Keratinocyte (primary cell): Measurements from ENCODE around the gene CSMD2. TPM values are rescaled to one million over a fixed set of nuclear protein-coding genes. Genes with fewer than 3 reads are reported as not detected.

Experiments
- DNase-seq: peaks from one replicate; pipeline ENCODE4 v3.0.0-alpha.2; 2011; ENCODE audit warnings: low read depth, missing footprints, low spot score
- FAIRE-seq: peaks from 2 replicates; lab custom pipeline; 2011; peaks lifted over from hg19 to GRCh38; lab: Jason Lieb, UNC
- H2AFZ ChIP-seq: 2 replicates; pipeline ENCODE4 v1.6.0; 2012; ENCODE audit warnings: low read length, control low read depth, inconsistent platforms; ENCODE audit not compliant: control insufficient read depth
- H3K27ac ChIP-seq: 2 replicates; pipeline ENCODE4 v1.5.1; 2011; ENCODE audit warnings: low read length; ENCODE audit not compliant: control insufficient read depth, insufficient read depth
- H3K27me3 ChIP-seq: 3 replicates; pipeline ENCODE4 v1.6.0; 2011; ENCODE audit warnings: low read length; ENCODE audit not compliant: control insufficient read depth, insufficient read depth; ENCODE audit errors: extremely low read depth
- H3K36me3 ChIP-seq, 2 experiments: 2 replicates in 1 of 2; 3 replicates in 1 of 2; pipeline ENCODE4 v1.5.1; 2011; ENCODE audit warnings: low read length in 2 of 2, mild to moderate bottlenecking in 1 of 2; ENCODE audit not compliant: control insufficient read depth in 2 of 2, insufficient read depth in 2 of 2; ENCODE audit errors: extremely low read depth in 1 of 2
- H3K4me1 ChIP-seq: 3 replicates; pipeline ENCODE4 v1.5.1; 2011; ENCODE audit warnings: low read length; ENCODE audit not compliant: control insufficient read depth, insufficient read depth; ENCODE audit errors: extremely low read depth
- H3K4me2 ChIP-seq: 3 replicates; pipeline ENCODE4 v1.6.0; 2011; ENCODE audit warnings: low read depth, low read length; ENCODE audit not compliant: control insufficient read depth, insufficient read depth; ENCODE audit errors: extremely low read depth
- H3K4me3 ChIP-seq, 3 experiments: fragments of 200-600 bp in 1 of 3; sonication (generic) in 1 of 3; 2 replicates in 2 of 3; 3 replicates in 1 of 3; pipeline ENCODE4 v1.5.1; 2011 to 2016; ENCODE audit warnings: low read length in 3 of 3, mild to moderate bottlenecking in 3 of 3, control low read depth in 2 of 3, inconsistent platforms in 1 of 3, low read depth in 1 of 3, mixed read lengths in 1 of 3, mixed run types in 1 of 3, moderate library complexity in 1 of 3; ENCODE audit not compliant: control insufficient read depth in 2 of 3, insufficient read depth in 2 of 3; ENCODE audit errors: extremely low read depth in 1 of 3
- H3K79me2 ChIP-seq: 2 replicates; pipeline ENCODE4 v1.6.0; 2012; ENCODE audit warnings: low read length; ENCODE audit not compliant: control insufficient read depth, insufficient read depth
- H3K9ac ChIP-seq: 3 replicates; pipeline ENCODE4 v1.6.0; 2011; ENCODE audit warnings: low read length; ENCODE audit not compliant: control insufficient read depth, insufficient read depth; ENCODE audit errors: extremely low read depth
- H3K9me1 ChIP-seq: 3 replicates; pipeline ENCODE4 v1.6.0; 2011; ENCODE audit warnings: low read length; ENCODE audit not compliant: control insufficient read depth, insufficient read depth; ENCODE audit errors: extremely low read depth
- H3K9me3 ChIP-seq: 2 replicates; pipeline ENCODE4 v1.5.1; 2012; ENCODE audit warnings: low read depth, low read length; ENCODE audit not compliant: control insufficient read depth
- H4K20me1 ChIP-seq: 3 replicates; pipeline ENCODE4 v1.6.0; 2011; ENCODE audit warnings: low read length; ENCODE audit not compliant: control insufficient read depth, insufficient read depth; ENCODE audit errors: extremely low read depth
- EZH2 ChIP-seq: IDR thresholded peaks from one replicate; pipeline ENCODE4 v1.6.1; 2012; ENCODE audit warnings: inconsistent platforms, mild to moderate bottlenecking, low read length, moderate library complexity
- dilution Hi-C: fragments of 300-500 bp; cut with MboI; formaldehyde crosslinking; loops from one replicate; pipeline ENCODE4 v1.7.0; 2020; ENCODE audit warnings: low sequenced_read_pairs; ENCODE audit not compliant: extremely low pct_ligation_motif_present
- polyA plus RNA-seq, 5 experiments: library from polyadenylated mRNA; depleted of rRNA in 3 of 5; stranded (reverse) in 3 of 5; stranded (forward) in 1 of 5; unstranded in 1 of 5; fragments of >200 nt; gene quantifications; 1 replicate in 1 of 5; 2 replicates in 3 of 5; 3 replicates in 1 of 5; pipeline versions ENCODE4 v1.2.1 to v1.2.3, GENCODE V29; 2011 to 2012; ENCODE audit warnings: missing spikeins in 2 of 5, low read depth in 1 of 5, low replicate concordance in 1 of 5
- TF ChIP-seq, protein P1 (sequence below), 3 experiments: IDR thresholded peaks in 1 of 3; conservative IDR thresholded peaks in 1 of 3; optimal IDR thresholded peaks in 1 of 3; 2 replicates in 2 of 3; 3 replicates in 1 of 3; pipeline versions ENCODE3 to v1.5.1; 2011; ENCODE audit warnings: low read length in 3 of 3, mild to moderate bottlenecking in 3 of 3, moderate library complexity in 2 of 3, control low read depth in 1 of 3, inconsistent platforms in 1 of 3; ENCODE audit not compliant: insufficient read depth in 2 of 3; ENCODE audit errors: extremely low read depth in 1 of 3

Gene CSMD2
- polyA plus RNA-seq, 1 donor (not counting 4 experiments of a cell fraction or from before 2014, with no cell fraction given) = 2.0 TPM

DNA sequence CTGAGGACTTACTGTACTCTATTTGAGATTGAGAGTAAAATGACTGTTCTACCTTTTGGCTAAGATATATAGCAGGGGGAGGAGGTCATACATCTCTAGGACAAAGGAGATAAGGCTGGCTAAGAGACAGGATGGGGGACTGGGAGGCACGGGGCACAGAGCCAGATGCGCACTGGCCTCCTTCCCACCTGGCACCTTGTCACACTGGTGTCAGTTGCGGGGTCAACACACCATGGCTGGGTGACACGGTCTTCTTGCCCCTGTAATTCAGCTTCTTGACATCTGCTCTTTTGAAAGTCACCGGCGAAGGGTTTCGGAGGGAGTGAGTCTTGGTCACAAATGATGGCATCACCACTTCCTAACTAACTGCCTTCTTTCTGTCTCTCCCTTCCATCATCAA lies 515.3 kb downstream of the CSMD2 start:
- Histone ChIP-seq H2AFZ (no peak overlapping the region), H3K27ac (no peak overlapping the region), H3K36me3 (no peaks in the 10 kb centered on the region), H3K79me2 (no peaks in the 10 kb centered on the region), H3K9me1 (no peaks in the 10 kb centered on the region), H3K4me3 (no peak overlapping the region), H4K20me1 (no peaks in the 10 kb centered on the region), H3K9ac (no peak overlapping the region), H3K4me2 (no peak overlapping the region), H3K4me1 (no peaks in the 10 kb centered on the region), H3K27me3 (no peaks in the 10 kb centered on the region), H3K9me3 (no peaks in the 10 kb centered on the region)
- no peak for FAIRE-seq
- TF ChIP-seq, protein P1, sequence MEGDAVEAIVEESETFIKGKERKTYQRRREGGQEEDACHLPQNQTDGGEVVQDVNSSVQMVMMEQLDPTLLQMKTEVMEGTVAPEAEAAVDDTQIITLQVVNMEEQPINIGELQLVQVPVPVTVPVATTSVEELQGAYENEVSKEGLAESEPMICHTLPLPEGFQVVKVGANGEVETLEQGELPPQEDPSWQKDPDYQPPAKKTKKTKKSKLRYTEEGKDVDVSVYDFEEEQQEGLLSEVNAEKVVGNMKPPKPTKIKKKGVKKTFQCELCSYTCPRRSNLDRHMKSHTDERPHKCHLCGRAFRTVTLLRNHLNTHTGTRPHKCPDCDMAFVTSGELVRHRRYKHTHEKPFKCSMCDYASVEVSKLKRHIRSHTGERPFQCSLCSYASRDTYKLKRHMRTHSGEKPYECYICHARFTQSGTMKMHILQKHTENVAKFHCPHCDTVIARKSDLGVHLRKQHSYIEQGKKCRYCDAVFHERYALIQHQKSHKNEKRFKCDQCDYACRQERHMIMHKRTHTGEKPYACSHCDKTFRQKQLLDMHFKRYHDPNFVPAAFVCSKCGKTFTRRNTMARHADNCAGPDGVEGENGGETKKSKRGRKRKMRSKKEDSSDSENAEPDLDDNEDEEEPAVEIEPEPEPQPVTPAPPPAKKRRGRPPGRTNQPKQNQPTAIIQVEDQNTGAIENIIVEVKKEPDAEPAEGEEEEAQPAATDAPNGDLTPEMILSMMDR (optimal IDR thresholded peaks at IDR 0.05 in 1 of 3, IDR thresholded peaks at IDR 0.05 in 1 of 3, conservative IDR thresholded peaks at IDR 0.05 in 1 of 3; ENCODE audit: extremely low read depth in 1 of 3, insufficient read depth in 2 of 3, low read length in 3 of 3) = no peak
- TF ChIP-seq EZH2 = no peak
- DNase-seq = no peak
- dilution Hi-C loops = no loop called here

DNA sequence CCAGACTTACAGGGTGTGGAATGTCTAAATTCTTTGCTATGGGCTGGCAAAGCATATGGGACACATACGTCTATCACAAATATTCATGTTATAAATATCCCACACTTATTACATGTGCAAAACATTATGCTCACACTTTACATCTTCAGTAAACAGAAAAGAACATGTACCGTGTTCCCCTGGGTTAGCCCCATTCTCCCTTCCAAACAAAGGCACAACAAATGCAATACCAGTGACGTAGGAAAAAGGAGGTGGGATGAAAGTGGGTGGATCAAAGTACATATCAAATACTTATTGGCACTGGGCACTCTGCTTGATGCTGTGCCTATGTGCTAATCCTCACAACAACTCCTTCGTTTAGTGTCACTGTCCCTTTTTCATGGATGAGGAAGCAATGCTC lies 521.8 kb downstream of the CSMD2 start:
- no peaks in the 10 kb centered on the region for H3K9me3 ChIP-seq
- no peak overlapping the region for H3K27ac ChIP-seq
- no peaks in the 10 kb centered on the region for H3K36me3 ChIP-seq
- no peak overlapping the region for H2AFZ ChIP-seq
- no peaks in the 10 kb centered on the region for H3K4me1 ChIP-seq
- H3K27me3 ChIP-seq = no peaks in the 10 kb centered on the region
- dilution Hi-C loops = no loop called here
- no peak overlapping the region for H3K9ac ChIP-seq
- no peaks in the 10 kb centered on the region for H3K79me2 ChIP-seq
- no peak for FAIRE-seq
- TF ChIP-seq, protein P1 (optimal IDR thresholded peaks at IDR 0.05 in 1 of 3, IDR thresholded peaks at IDR 0.05 in 1 of 3, conservative IDR thresholded peaks at IDR 0.05 in 1 of 3; ENCODE audit: extremely low read depth in 1 of 3, insufficient read depth in 2 of 3, low read length in 3 of 3) = no peak
- no peak for TF ChIP-seq EZH2
- no peaks in the 10 kb centered on the region for H3K9me1 ChIP-seq
- DNase-seq = no peak
- no peaks in the 10 kb centered on the region for H4K20me1 ChIP-seq
- H3K4me2 ChIP-seq = no peak overlapping the region
- no peak overlapping the region for H3K4me3 ChIP-seq
